Stimulated activated CD8-positive, alpha-beta memory T cell treated with anti-CD3 and anti-CD28 coated beads, Interleukin-4, amount 100 ng/mL, for 1 hour (primary cell): ENCODE results near the gene ZNF747.
"Not testable (repeated sequence)": the region's sequence is repeated elsewhere in the genome, so short reads cannot be mapped to it uniquely, and the experiment has no call there.

Experiments used
- DNase-seq, 2 donors: peaks; one replicate each; pipeline ENCODE4 v3.0.0-alpha.2; 2020; ENCODE audit warnings: low read depth in 2 of 2, low spot score in 1 of 2

ZNF747 gene

GRCh38 chr16:30557957-30558788 lies 23.5 kb upstream of the ZNF747 start, which contains the start of gene ZNF764:
ZNF764 (minus strand) TSS chr16:30558374; CDS start chr16:30558182, 192 bp downstream.
- DNase-seq: peak; percentile 86 to 94

- DNase-seq: no peak
Measured at GRCh38 chr16:30557707-30557956, 23.0 kb upstream of the ZNF747 start.

DNA sequence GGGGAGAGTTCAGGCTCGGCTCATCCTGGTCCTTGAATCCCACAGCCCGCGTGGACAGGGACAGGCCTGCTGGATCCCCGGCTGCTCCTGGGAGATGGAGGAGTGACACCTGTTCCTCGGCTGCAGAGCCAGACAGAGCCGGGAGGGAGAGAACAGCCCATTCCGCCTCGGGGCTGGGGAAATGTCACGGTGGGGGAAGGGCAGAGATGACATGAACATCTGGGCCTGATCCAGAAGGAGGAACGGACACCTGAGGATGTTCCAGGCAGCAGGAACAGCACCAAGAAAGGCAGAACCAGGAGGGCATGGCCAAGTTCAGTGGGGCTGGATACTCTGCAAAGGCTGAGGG lies 21.4 kb upstream of the ZNF747 start:
- DNase-seq: no peak

DNA sequence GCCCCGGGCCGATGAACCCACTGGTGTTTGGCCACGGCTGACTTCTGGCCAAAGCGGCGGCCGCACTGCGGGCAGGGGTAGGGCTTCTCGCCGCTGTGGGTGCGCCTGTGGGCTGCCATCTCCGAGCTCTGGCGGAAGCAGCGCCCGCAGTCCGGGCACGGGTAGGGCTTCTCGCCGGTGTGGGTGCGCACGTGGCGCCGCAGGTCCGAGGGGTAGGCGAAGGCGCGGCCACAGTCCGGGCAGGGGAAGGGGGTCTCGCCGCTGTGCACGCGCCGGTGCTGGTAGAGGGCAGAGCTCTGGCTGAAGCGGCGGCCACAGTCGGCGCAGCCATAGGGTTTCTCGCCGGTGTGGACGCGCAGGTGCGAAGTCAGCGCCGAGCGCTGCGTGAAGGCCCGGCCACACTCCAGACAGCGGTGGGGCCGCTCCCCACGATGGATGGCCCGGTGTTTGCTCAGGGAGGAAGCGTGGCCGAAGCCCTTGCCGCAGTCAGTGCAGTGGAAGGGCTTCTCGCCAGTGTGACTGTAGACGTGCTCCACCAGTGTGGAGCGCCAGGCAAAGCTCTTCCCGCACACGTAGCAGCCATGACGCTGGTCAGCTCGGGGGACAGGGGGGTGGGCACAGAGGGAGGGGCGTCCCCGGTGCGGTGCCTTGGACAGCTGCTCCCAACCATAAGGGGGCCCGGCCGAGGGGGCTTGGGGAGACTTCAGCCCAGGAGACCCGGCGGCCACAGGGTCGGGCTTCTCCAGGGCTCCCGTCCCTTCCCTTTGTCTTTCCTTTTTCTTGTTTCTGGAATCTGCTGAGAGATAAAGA lies 20.9 kb upstream of the ZNF747 start:
- DNase-seq: no peak

- DNase-seq: no peak
Measured at GRCh38 chr16:30554557-30555314, 20.1 kb upstream of the ZNF747 start.

DNA sequence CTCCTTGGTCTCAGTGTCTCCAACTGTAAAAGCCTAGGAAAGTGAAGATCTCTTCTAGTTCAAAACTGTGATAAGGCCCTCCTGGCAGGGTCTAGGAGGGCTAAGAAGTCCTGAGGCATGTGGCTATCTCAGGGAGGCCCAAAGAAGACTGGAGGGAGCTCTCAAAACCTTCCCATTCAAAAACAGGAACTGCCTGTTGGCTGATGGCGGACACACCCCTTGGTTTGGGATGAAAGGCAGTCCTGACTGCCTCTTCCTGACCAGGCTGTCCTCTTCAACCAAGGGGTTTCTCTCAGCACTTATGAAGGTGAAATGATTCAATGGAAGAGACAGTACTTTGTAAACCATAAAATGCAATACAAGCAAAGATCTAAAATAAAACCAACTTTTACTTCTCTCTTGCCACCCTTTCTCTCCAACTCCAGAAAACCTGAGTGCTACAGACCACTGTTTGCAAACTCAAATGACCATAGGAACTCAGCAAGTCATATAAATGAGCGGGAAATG lies 18.8 kb upstream of the ZNF747 start:
- DNase-seq: no peak

DNA sequence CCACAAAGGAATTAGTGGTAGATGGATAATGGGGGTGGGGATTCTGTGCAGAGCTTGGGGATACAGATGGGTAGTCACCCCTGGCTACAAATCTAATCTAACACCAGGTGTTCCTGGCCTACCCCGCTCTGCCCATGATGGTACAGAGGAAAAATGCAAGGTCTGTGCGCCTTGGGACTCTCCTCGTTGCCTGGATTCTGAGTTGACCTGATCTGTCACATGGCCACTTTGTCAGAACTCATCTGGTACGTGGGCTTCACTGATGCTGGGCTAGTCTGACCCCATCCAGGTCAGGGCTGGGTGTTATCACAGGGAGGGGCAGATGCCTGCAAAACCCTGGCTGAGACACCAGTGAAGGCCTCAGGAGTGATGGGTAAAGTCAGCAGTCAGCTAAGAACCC lies 18.3 kb upstream of the ZNF747 start:
- no peak for DNase-seq

DNA sequence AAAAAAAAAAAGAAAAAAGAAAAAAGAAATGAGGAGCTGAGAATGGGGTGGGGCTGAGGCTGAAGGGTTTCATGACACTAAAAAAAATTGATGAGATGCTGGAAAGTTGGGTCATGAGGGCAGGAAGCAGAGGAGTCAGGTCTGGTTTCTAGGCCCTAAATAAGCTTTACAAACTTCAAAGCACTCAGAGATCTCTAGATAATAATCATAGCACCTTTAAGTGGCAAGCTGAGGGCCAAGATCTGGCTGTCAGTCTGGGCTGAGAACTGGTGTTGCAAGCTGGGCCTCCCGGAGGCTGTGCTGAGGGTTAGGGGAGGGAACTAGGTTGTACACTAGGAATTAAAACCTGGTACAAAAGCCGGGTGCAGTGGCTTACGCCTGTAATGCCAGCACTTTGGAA lies 17.1 kb upstream of the ZNF747 start:
- peak in 1 of 2 donors; percentile 31 for DNase-seq

GRCh38 chr16:30548416-30549253 lies 14.0 kb upstream of the ZNF747 start:
- no peak for DNase-seq

- no peak for DNase-seq
Measured at GRCh38 chr16:30546115-30546514, 11.5 kb upstream of the ZNF747 start.

- DNase-seq: no peak
Measured at GRCh38 chr16:30543067-30543466, 8.4 kb upstream of the ZNF747 start.

DNA sequence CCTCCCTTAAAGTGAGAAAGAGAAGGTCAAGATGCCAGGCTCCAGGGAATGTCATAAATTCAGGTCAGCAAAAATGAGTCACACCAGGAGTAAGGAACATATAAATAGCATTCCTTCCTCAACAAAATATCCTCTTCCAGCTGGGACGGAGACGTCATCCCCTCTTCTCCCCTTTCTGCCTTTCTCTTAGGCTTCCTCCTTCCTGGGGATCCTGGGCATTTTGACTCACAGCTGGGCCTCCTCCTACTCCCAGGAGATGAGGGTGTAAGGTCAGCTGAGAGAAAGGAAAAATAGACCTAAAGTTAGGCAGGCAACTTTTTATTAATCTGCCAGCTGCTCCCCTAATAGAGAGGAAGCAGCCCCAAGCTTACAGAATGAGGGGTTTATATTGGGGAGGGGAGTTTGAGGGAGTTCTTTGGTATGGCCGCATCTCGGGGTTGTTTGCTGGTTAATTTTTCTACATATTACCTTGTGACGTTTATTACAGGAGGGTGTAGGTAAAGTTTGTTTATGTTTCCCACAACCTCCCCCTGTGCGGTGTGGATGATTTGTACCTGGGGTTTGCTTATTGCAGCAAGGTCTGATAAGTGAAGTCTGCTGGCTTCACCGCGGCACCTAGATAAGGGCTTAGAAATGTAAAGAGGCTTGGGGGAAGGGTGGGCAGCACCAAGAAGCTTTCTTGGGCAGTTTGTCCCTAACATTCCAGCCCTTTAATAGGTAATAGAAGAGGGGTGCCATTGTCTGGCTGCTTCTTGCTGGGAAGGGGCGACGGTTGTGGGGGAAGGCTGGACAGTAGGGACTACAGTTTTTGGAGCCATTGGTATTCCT lies 7.1 kb upstream of the ZNF747 start:
- DNase-seq: no peak

DNA sequence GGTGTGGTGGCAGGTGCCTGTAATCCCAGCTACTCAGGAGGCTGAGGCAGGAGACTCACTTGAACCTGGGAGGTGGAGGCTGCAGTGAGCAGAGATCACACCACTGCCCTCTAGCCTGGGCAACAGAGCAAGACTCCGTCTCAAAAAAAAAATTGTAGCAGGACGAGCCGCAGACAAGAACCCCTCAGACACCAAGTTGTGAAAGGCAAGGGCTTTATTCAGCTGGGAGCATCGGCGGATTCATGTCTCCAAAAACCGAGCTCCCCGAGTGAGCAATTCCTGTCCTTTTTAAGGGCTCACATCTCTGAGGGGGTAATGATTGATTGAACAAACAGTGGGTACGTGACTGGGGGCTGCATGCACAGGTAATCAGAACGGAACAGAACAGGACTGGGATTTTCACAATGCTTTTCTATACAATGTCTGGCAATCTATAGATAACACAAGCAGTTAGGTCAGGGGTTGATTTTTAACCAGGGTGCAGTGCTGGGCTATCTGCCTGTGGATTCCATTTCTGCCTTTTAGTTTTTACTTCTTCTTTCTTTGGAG lies 6.3 kb upstream of the ZNF747 start:
- DNase-seq: not testable (repeated sequence)

GRCh38 chr16:30539986-30540526 lies 5.4 kb upstream of the ZNF747 start:
- DNase-seq: not testable (repeated sequence)

GRCh38 chr16:30539000-30539964 lies 4.6 kb upstream of the ZNF747 start:
- DNase-seq: no peak

DNA sequence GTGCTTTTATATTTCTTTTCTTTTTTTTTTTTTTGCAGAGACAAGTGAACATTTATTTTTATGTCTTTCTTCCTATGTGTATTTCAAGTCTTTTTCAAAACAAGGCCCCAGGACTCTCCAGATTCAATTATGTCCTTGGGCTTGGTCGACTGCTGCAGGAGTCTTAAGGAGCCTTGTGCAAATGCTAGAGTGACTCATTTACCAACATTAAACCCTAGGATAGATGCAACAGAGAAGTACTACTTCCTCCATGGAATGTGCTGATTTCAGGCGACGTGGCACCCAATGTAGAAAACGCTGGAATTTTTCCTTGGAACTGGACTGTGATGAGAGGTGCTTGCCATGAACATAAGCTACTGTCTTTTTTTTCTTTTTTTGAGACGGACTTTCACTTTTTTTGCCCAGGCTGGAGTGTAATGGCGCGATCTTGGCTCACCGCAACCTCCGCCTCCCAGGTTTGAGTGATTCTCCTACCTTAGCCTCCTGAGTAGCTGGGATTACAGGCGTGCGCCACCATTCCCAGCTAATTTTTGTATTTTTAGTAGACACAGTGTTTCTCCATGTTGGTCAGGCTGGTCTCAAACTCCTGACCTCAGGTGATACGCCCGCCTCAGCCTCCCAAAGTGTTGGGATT lies 1.9 kb upstream of the ZNF747 start:
- not testable (repeated sequence) for DNase-seq

DNA sequence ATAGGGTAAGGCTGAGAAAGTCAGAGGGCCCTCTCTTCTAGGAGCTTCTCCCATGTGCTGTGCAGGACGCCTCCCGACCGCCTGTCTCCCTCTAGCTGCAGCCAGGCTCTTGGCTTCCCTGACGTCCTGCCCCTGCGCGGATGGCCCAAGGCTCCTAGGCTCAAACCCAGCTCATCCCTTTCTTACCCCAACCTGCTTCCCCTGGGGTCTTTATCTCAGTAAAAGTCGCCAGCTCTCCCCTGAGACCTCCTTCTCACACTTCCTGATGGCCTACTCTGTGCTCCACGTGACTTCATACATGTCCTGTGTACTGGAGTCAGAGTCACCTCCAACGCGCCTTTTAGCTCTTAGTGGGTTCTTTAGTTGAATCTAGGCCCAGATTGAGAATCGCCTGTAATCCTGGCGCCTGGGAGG lies 1.1 kb upstream of the ZNF747 start:
- DNase-seq: peak in 1 of 2 donors; percentile 50
